Stimulated activated CD8-positive, alpha-beta memory T cell treated with anti-CD3 and anti-CD28 coated beads, Interleukin-12 subunit alpha, Interleukin-12 subunit beta, amount 100 ng/mL, for 4 hours (primary cell): ENCODE results near the gene WWC1.
"Not testable (repeated sequence)": the region's sequence is repeated elsewhere in the genome, so short reads cannot be mapped to it uniquely, and the experiment has no call there.

Experiments
- DNase-seq: peaks from one replicate; pipeline ENCODE4 v3.0.0-alpha.2; 2020; ENCODE audit warnings: low read depth

Gene WWC1

DNA sequence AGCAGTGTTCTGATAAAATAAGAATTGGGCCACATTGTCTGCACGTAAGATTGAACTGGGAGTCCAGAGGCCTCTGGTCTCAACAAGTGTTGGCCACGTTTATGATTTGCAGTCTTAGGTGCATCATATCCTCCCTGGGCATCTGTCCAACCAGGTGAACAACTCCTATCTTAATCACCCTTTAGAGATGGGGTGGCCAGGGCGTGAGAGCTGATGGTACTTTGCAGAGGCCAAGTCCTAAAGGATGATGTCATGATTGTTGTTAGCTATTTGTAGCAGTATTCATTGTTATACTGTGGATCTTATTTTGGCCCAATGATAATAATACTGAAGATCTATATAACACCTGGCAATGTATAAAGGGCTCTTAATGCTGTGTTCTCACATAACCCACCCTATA, 121.6 kb downstream of the WWC1 start:
- DNase-seq: no peak

DNA sequence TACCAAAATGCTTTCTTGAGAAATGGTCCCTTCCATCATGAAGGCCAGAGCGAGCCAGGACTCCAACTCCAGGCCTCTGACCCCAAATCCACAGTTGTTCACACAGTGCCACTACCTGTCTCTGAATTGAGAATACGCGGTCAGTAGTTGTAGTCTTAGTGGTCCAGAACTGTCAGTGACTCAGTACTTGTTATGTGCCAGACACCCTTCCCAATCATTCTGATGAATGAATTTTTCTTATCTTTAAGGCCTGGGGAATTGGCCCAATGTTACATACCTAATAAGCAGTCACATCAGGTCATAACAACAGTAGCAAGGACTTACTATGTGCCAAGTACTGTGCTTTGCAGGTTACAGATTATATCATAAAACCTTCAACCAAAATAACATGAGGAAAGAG, 122.2 kb downstream of the WWC1 start:
- DNase-seq: no peak

DNA sequence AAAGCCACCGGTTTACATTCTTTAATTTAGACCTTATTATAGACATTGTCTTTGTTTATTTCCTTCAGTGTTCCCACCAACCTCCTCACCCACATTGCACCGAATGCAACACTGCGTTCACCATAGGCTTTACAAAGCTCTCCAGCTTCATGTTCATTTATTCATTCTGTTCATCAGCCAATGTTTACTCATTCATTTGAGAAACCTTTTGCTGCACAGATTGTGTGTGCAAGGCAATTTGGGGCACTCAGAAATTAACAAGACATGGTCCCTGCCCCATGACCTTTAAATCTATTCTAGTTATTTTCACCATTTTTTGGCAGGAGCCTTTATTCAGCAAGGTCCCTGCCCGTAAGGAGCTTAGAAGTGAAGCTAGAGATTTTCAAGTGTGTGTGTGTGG, 124.0 kb downstream of the WWC1 start:
- DNase-seq: no peak

DNA sequence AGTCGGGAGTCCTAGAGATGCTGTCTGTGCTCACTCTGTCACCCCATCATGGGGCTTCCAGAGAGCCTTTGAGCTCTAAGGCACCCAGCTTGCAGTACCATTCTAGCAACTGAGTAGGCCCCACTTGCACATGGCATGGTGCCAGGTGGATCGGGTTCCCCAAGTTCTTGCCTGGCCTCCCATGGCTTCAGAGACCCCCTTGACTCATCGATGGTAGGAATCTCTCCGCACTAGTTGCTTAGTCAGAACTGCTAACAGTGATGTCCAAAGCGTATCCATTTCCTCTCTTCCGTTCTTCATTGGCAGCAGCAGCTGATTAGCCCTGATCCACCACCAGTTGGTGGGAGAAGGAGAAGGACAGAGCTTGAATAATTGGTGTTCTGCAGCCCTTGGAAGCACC, 124.5 kb downstream of the WWC1 start:
- DNase-seq: no peak

DNA sequence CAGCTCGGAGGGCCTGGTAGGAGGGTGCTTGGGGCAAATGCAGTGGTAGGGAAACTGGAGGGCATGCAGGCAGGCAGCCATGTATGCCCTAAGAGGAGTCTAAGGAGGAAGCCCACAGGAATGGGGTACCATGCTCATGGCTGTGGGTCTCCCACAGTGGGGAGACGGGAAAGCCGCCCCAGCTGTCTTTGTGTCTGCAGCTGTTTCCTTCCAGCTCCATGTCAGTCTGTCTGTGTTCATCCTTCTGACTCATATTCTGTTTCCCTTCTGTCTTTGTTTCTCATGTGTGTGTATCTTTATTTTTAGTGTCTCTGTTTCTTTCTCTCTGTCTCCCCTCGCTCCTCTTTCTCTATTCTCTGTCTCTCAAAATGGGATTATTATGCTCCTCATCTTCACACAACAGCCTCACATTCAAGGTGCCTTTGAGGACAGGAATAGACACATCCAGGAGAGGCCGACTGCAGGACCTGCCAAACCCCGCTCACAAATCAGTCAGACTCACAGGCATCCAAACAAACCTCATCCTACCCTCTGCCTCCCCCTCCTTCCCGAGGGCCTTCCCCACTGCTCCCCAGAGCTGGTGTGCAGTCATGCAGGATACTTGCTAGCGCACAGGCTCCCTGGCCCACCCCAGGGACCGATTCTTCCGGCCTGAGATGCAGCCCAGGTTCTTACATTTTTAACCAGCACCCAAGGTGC, 126.4 kb downstream of the WWC1 start:
- DNase-seq: no peak

DNA sequence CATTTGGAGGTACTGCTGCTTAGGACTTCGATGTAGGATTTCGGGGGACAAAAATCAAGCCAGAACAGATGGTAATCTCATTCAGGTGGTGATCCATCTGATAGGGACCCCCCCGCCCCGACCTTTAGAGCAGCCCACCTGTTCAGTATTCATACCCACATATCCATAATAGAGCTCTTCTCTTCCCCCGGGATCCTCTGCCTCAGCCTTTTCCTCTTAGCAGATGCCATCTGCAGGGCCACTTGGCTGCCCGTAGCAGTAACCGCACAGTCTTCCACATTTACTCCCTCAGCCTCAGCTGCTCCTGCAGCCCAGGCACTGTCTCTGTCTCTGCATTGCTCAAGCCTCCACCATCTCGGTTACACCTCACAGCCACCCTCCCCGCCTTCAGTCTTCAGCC, 129.0 kb downstream of the WWC1 start:
- DNase-seq: no peak

DNA sequence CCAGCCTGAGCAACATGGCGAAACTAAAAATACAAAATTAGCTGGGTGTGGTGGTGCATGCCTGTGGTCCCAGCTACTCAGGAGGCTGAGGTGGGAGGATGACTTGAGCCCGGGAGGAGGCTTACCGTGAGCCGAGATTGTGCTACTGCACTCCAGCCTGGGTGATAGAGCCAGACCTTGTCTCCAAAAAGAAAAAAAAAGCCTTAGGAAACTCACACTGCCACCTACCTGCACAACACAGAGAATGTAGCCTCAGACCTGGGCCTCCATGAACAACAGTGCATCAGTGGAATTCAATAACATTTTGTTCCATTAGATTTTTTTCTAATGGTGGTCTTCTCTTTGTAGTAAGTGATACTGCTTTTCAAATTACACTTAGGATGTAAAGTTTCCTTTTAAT, 131.0 kb downstream of the WWC1 start:
- no peak for DNase-seq

DNA sequence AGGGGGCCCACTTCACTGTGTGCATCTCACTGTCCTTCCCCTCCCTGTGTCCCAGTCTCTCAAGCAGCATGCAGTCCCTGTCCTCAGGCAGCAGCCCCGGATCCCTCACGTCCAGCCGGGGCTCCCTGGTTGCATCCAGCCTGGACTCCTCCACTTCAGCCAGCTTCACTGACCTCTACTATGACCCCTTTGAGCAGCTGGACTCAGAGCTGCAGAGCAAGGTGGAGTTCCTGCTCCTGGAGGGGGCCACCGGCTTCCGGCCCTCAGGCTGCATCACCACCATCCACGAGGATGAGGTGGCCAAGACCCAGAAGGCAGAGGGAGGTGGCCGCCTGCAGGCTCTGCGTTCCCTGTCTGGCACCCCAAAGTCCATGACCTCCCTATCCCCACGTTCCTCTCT, 132.0 kb downstream of the WWC1 start:
- DNase-seq: no peak

DNA sequence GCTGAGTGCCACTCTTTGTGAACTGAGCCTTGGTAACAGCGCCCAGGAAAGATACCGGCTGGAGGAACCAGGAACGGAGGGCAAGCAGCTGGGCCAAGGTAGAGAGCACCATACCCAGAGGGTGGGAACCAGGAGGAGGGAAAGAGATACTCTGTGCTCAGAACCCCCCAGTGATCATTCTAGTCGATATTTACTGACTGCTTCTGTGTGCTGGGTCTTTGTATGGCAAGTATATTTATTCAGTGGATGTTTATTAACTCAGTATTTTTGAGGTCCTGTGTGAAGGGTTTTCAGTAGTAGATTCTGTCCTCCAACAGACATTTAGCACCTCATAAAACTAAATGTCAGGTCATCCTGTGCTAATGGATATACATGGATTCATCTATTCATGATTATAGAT, 132.5 kb downstream of the WWC1 start:
- DNase-seq: no peak

DNA sequence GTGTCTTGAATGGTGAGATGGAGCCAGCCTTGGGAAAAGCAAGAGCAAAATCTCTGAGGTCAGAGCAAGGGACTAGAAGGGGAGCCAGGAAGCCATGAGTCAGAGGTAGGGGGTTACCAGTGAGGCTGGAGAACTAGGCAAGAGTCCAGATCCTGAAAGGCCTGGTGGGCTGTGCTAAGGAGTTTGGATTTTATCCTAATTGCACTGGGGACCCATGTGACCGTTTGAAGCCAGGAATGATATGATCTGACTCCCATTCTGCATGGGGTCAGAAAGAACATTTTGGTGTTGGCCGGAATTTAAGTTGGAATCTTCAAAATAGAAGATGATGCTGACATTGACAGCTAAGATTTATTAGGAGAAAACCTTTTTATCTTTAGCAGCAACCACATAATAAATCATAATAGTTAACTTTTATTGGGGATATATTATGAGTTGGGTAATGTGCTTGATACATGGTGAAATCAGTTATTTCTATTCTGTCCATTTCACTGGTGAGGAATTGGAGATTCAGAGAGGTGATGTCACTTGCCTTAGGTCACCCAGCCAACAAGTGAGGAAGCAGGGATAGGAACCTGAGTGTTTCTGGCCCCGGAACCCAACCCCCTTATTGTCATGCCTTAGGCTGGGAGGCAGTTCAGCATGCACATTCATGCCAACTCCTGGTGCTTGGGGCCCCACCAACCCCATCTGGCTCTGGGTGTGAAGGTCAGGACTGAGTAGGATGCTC, 133.3 kb downstream of the WWC1 start:
- no peak for DNase-seq

DNA sequence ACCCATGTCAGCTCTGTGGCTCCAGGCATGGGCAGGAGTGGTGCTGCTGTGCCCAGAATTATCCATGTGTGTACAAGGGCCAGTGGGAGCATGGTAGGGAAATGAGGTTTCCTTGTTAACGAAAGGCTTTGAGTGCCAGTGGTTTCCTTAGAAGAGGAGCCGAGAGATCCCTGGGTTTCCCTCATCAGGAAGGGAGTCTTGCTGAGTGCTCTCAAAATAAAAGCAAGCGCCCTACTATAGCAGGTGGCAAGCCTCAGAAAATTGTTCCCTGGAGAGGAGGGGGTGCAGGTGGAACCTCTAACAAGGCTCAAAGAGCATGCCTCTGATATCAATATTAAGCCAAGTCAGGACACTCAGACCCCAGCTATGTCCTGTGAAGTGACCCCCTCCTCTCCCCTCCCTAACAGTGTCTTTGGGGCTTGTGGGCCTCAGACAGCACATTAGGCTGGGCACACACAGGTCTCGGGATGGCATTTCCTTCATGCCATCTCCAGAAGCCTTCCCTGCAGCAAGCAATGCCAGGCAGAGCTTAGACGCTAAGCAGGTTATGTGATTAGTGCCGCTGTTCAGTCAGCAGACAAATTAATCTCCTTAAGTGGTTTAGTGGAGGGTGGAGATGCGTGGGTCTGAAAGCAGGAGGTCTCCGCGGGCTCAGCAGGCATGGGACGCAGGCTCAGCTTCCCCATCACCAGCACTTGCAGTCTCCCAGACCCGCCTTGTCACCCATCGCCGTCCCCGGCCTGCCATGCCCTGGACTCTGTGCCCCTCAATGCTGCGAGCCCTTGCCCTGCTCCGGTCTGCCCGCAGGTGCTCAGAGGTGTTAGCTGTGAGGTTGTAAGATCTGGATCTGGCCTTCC, 134.8 kb downstream of the WWC1 start:
- no peak for DNase-seq

DNA sequence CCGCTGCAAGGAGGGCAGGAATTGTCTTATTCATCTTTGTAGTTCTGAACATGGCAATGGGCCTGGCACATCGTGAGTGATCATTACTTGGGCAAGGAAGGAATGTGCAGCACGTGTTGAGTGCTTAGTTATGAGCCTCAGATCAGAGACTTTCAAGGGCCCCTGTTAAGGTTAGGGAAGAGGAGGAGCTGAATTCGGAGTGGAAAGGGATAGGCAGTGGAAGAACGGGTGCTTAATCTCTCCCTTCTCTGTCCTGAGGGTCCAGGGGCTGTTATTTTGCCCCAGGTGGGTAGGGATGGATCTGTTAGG, 135.4 kb downstream of the WWC1 start:
- no peak for DNase-seq

DNA sequence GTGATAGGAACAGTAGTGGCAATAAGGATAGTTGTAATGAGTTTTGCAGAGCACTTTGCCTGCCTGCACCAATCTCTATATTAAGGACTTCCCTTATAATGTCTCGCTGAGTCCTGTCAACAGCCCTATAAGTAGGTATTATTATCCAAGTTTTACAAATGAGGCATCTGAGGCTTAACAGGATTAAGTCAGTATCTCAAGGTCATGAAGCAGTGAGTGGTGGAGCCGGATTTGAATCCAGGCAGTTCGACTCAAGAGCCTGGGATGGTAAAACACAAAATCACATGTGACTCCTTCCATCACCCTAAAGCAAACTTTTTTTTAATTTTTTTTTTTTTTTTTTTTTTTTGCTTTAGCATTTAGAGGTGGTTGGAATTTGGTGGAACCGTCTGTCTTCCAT, 135.8 kb downstream of the WWC1 start:
- no peak for DNase-seq

DNA sequence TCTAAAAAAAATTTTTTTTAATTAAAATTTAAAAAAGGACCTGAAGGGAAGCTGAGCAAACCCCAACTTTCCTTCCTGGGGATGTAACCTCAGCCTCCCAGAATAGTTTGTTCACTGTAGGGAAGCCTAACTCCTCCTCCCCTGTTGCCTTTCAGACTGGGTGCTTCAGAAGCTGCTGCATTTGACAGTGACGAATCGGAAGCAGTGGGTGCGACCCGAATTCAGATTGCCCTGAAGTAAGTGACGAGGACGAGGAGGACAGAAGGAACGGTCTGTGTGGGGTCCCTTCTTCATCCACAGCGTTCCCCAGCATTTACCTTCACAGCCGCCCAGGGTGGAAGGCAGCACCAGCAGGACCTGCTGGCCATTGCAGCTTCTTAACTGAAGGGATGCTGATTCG, 137.1 kb downstream of the WWC1 start:
- DNase-seq: no peak

DNA sequence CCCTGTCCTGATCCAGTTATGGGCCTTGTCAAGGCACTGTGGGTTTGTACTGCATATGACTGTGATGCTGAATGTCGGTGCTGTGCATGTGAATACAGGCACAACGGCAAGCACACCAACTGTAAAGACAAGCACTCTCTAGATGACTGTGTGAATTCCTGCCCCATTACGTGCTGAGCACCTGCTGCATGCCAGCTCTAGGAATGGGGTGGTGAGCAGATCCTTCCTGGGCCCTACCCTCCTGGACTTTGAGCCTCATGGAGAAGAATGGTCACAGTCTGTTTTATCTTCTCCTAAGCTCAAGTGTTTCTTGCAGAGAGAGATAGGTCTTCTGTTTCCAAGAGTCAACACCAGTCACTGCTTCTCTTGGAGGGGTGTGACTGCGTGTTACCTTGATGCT, 138.9 kb downstream of the WWC1 start:
- DNase-seq: no peak

DNA sequence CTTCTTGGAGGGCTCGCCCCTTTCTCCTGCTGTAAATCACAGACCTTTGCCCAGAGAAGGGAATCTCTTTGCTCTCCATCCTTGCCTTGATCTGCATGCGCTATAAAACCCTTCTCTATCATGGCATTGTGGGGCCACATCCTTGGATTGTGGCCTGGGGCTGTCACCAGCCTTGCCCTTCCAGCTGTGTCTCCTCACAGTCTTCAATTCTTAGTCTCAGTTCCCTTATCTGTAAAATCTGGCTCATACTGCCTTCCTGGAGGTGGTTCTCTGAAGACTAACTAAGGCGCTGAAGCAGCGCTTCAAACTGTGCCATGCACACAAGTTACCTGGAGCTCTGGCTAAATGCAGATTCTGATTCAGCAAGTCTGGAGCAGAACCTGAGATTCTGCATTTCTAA, 141.5 kb downstream of the WWC1 start:
- no peak for DNase-seq

DNA sequence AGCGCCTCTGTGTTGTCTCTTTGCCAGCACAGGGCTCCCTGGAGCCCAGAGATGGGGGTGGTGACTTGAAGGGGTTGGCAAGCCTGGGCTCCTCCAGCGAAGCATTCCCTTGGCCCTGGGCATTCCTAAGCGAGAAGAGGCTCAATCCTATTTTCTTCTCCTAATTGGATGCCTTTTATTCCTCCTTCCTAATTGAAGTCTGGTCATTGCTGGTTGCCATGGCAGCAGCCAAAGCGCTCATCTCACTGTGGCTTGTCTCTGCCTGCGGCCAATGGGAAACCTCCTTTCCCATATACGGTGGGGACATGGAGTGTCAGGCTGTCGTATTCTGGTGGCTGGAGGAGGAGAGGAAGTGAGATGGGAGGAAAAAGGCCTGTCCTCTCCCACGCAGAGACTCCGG, 142.6 kb downstream of the WWC1 start:
- no peak for DNase-seq

DNA sequence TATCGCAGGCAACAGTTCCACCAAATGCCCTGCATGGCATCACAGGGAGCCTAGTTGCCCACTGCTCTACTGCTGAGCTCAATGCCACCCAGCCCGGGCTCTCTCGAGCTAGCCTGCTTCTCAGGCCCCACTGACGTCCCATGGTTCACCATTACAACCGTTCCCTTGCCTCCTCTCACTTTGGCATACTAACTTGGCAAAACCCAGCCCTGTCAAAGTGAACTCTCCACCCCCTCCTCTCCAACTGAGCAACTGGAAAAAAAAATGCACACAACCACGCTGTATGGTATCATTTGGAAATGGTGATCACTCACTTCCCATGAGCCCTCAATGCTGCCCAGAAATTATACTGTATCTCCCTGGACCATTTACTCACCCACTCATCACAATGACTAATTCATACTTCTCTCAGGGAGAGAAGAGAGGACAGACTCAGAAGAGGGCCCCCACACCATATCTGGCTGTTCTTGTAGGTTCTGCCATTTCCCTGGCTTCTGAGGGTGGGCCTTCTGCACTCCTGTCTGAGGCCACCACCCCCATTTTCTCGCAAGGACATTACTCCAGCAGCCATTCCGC, 143.4 kb downstream of the WWC1 start:
- no peak for DNase-seq

DNA sequence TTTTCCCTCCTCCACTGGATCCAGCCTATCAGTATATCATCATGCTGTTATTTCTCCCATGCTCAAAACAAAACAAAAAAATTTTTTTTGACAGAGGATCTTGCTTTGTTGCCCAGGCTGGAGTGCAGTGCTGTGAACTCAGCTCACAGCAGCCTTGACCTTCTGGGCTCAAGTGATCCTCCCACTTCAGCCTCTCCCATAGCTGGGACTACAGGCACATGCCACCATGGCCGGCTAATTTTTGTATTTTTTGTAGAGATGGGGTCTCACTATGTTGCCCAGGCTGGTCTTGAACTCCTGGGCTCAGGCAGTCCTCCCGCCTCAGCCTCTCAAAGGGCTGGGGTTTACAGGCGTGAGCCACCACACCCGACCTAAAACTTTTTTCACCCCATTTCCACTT, 143.9 kb downstream of the WWC1 start:
- not testable (repeated sequence) for DNase-seq

DNA sequence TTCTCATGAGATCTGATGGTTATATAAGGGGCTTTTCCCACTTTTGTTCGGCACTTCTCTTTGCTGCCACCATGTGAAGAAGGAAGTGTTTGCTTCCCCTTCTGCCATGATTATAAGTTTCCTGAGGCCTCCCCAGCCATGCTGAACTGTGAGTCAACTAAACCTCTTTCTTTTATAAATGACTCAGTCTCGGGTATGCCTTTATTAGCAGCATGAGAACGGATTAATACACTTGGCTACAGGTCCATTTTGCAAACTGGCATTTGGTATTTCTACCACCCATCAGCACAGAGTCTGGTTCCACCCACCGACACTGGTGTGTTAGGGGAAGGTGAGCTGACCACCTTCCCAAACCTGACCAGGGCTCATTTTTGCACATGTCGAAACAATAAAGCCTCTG, 146.9 kb downstream of the WWC1 start:
- no peak for DNase-seq

DNA sequence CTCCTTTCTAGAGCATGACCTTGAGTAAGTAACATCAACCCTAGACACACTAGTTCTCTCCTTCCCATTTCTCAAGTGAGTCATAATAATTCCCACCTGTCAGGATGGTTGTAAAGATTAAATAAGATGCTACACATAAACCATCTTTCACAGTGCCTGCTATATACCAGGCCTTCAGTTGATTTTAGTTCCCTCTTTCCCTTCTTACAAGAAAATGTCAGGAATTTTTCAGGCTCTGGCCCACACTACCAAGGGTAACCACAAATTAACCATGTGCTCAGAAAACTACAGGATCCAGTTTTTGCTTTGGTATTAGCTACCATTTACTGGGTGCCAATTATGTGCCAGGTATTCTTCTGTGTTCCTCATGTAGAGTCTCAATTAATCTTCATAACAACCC, 152.1 kb downstream of the WWC1 start:
- DNase-seq: no peak

DNA sequence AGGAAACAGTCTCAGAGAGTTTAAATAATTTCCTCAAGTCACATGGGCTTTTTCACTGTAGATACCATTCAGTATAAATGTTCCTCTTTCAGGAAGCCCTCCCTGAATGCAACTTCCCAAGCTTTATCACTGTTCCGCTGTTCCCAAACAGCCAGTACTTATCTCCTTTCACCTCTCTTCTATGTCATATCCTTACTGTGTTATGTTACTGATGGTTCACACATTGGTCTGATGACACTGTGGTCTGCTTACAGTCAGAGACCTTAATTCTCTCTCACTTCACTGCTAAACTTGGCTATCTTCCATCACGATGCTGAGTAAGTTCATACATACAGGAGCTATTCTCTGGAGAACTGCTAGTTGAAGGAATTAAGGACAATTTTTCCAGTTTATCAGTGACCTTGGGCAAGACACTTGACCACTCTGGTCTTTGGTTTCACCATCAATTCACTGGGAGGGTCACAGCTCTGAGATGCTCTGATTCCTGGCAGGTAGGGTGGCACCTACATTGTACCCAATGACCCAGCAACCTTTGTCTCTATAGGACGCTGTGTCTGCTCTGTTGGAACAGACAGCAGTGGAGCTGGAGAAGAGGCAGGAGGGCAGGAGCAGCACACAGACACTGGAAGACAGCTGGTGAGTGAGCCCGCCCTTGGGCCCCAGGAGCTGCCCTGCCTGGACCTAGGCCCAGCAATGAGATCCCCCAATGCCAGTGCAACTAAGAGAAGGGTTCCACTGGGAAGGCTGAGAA, 152.7 kb downstream of the WWC1 start:
- no peak for DNase-seq
